CD4-positive, alpha-beta T cell treated with Interleukin-1 beta for 1 hour (primary cell): ENCODE data around the gene GPR61.

Source experiments
- DNase-seq, 2 donors: peaks; one replicate each; pipeline ENCODE4 v3.0.0-alpha.2; 2020 to 2022

The GPR61 gene

GRCh38 chr1:109573785-109574184, 34.1 kb downstream of the GPR61 start:
- peak in 1 of 2 donors; percentile 8 for DNase-seq

GRCh38 chr1:109578947-109579443, 39.3 kb downstream of the GPR61 start:
- DNase-seq, result no peak

GRCh38 chr1:109579491-109579890, 39.8 kb downstream of the GPR61 start:
- DNase-seq, result no peak

- DNase-seq, result no peak
Observed at GRCh38 chr1:109582021-109582420, 42.3 kb downstream of the GPR61 start.

GRCh38 chr1:109584766-109585165, 45.1 kb downstream of the GPR61 start:
- DNase-seq, result no peak

- DNase-seq, result no peak
Observed at GRCh38 chr1:109586055-109586454, 46.4 kb downstream of the GPR61 start.

- DNase-seq, result no peak
Observed at GRCh38 chr1:109589177-109589576, 49.5 kb downstream of the GPR61 start.

GRCh38 chr1:109589679-109590078, 50.0 kb downstream of the GPR61 start:
- no peak for DNase-seq

GRCh38 chr1:109592916-109593315, 53.2 kb downstream of the GPR61 start:
- DNase-seq, result no peak

GRCh38 chr1:109595531-109595930, 55.9 kb downstream of the GPR61 start:
- DNase-seq, result no peak
